ENCODE measurements around the gene MOB3B.
A peak's percentile ranks its signal among the peaks of the same experiment; 100 is the strongest.

MOB3B gene

DNA sequence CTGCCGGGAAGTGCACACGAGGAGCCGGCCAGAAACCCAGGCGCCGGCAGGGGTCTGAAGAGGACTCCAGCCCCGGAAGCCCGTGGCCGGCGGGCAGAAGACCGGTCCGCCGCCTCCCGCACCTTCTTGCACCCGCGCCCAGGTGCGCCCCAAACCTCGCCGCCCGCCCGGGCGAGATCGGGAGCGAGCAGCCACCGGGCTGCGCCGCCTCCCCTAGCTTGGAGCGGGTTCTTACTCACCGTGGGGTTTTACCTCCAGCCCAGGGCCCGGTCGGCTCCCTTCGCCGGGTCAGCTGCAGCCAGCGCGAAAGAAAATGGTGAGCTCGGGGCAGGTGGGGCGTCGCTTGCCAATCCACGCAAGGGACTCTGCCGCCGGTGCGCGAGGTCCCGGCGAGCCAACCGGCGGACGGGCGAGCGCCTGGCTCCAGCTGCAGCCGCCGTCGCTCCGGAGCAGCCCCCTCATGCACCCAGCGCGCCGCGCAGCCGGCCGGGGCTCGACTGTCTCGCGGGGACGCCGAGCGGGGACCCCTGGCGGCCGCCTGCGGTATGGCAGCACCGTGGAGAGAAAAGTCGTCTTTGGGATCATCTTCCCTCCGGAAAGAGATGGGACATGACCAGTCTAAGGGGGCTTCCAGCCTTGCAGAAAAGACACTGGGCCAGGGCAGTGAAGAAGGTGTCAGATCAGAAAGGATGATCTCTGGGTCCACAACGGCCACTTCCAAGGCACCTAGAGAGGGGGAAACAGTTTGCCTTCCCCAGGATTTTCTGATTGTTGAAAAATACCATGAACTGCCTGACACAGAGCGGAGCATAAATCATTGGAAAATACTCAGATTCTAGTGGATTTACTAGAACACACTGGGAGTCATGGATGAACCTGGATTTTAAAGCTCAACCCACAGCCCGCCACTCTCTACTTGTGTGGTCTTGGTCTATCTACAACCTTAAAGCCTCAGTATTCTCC, at the start of gene MOB3B:
Gene MOB3B (minus strand): TSS at position 499 of the 963 bp plus-strand sequence. CDS start 74,264 bp downstream, outside the sequence.
- peak; percentile 75 for DNase-seq (ENCODE audit: low spot score)

DNA sequence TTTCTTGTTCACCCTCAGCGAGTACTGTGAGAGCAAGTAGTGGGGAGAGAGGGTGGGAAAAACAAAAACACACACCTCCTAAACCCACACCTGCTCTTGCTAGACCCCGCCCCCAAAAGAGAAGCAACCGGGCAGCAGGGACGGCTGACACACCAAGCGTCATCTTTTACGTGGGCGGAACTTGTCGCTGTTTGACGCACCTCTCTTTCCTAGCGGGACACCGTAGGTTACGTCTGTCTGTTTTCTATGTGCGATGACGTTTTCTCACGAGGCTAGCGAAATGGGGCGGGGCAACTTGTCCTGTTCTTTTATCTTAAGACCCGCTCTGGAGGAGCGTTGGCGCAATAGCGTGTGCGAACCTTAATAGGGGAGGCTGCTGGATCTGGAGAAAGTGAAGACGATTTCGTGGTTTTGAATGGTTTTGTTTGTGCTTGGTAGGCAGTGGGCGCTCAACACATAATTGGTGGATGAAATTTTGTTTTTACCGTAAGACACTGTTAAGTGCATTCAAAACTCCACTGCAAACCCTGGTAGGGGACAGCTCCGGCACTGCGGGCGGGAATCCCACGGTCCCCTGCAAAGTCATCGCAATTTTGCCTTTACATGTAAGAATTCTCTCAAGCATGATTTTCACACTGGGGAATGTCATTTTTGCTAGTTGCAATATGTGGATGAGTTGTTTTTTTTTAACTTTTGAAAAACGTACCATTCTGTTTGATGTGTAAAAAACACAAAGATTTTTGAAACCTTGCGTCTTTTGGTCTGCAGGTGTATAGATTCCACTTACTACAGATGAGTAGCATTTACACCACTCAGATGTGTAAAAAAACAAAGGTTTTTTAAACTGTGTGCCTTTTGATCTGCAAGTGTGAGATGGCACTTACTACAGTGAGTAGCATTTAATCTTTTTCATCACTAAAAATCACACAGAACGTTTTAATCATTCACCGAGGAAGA, 44.3 kb upstream of the MOB3B start:
- DNase-seq (ENCODE audit: low spot score): peak; percentile 100

DNA sequence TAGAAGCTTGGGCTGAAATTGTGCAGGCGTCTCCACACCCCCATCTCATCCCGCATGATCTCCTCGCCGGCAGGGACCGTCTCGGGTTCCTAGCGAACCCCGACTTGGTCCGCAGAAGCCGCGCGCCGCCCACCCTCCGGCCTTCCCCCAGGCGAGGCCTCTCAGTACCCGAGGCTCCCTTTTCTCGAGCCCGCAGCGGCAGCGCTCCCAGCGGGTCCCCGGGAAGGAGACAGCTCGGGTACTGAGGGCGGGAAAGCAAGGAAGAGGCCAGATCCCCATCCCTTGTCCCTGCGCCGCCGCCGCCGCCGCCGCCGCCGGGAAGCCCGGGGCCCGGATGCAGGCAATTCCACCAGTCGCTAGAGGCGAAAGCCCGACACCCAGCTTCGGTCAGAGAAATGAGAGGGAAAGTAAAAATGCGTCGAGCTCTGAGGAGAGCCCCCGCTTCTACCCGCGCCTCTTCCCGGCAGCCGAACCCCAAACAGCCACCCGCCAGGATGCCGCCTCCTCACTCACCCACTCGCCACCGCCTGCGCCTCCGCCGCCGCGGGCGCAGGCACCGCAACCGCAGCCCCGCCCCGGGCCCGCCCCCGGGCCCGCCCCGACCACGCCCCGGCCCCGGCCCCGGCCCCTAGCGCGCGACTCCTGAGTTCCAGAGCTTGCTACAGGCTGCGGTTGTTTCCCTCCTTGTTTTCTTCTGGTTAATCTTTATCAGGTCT, 43.5 kb upstream of the MOB3B start, which contains the start of gene C9orf72:
Gene C9orf72 (minus strand): TSS at position 564 of the 716 bp plus-strand sequence. CDS start 6,361 bp downstream, outside the sequence.
- peak; percentile 66 for DNase-seq (ENCODE audit: low spot score)

DNA sequence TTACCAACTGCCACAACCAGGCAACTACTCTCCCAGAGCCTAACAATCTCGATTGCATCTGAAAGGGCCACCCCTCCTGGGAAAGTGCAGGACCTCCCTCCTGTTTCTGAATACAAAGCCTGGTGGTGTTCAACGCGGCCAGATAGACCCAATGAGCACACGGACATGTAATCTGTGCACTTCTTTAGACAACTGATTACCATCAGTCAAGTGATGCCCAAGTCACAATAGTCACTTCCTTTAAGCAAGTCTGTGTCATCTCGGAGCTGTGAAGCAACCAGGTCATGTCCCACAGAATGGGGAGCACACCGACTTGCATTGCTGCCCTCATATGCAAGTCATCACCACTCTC, 42.9 kb upstream of the MOB3B start:
- peak; percentile 94 for DNase-seq (ENCODE audit: low spot score)

DNA sequence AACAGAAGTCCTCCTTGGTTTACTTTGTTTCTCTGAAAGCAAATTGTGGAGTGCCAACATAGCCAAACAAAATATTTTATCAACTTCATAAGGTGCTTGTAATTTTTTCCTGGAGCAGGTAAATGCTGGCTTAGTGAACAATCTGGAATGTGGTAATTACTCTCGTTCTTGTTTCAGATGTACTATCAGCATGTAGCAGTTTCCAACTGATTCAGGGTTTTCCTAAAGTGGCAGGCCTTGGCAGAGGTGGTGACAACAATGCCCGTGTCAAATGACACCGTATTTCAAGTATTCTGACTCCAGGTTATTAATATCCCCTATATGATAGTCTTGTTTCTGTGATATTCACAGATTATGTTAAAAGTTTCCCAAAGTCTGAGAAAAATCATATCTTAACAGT, 42.4 kb upstream of the MOB3B start:
- no peak for DNase-seq (ENCODE audit: low spot score)

DNA sequence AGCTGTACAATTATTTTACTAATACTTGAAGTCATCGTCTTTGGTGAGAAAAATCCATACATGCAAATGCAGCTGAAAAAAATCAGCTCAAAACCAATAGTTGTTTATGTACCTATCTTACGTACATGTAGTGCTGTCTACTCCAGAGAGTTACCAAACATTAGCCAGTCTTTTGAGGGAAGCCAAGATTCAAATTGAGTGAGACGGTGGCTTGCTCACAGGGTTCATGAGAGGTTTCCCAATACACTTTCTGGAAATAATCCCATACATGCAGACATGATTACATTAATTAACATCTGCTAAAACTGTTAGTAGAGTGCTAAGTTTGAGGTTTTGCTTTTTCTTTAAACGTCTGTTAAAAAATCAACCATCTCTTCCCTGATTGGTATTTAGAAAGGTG, 41.4 kb upstream of the MOB3B start:
- DNase-seq (ENCODE audit: low spot score): no peak

DNA sequence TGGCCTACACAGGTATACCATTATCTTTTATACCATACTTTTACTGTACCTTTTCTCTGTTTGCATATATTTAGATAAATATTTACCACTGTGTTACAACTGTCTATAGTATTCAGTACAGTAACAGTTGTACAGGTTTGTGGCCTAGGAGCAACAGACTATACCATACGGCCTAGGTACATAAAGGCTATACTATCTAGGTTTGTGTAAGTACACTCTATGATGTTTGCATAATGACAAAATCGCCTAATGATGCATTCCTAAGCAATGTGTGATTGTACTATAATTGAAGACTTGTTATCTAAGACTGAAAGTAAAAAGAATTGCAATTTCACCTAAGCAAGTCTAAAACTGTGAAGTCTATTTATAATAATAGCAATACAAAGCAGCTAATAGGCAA, 39.8 kb upstream of the MOB3B start:
- no peak for DNase-seq (ENCODE audit: low spot score)

DNA sequence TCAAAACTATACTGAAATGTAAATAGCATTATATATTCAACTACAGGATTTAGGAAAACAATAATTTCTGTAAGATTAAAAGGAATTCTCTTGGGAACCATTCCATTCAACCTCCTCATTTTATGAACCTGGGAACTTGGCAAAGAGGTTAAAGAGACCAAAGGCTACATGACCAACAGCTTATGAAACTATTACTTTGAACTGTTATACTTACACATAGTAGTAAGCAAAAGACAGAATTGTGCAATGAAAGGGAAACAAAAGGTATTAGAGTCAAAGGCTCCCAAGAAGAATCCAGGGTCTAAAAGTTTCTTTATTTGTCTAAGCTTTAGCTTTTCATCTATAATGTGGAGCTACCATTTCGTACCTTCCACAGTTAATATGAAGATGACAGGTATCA, 36.5 kb upstream of the MOB3B start:
- no peak for DNase-seq (ENCODE audit: low spot score)

DNA sequence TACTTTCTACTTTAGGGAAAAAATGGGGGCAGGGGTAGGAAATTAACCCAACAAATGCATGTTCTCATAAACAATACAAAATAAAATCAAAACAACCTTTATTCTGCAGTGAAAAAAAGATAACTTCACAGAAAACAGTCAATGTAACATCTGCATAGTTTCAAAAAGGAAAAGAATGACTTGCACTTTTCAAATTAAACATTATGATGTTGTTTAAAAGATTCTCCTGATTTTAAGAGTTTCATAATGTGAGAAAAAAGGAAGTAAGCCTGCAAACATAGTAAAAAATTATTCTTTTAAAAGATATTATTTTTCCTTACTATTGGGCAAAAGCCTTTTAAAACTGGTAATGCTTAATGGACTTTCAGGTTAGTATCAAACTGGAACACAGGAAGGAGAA, 36.1 kb upstream of the MOB3B start:
- DNase-seq (ENCODE audit: low spot score): no peak

DNA sequence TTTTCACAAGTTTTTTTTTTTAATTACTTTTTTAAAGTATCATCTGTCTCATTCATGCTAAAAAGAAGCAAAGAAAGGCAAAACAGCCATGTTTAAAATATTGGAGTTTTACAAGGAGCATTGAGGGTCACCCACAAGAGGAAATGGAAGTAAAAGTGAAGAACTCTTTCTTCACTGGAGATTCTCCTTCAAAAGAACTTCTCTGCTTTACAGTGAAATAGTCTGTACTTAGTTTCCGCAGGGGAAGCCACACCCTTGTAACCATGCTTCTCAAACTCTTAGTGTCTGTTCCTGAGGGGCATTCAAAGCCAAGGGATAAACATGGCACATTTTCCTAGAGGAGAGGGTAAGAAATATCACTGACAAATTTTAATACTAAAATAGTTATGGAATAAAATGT, 35.1 kb upstream of the MOB3B start:
- DNase-seq (ENCODE audit: low spot score): no peak

DNA sequence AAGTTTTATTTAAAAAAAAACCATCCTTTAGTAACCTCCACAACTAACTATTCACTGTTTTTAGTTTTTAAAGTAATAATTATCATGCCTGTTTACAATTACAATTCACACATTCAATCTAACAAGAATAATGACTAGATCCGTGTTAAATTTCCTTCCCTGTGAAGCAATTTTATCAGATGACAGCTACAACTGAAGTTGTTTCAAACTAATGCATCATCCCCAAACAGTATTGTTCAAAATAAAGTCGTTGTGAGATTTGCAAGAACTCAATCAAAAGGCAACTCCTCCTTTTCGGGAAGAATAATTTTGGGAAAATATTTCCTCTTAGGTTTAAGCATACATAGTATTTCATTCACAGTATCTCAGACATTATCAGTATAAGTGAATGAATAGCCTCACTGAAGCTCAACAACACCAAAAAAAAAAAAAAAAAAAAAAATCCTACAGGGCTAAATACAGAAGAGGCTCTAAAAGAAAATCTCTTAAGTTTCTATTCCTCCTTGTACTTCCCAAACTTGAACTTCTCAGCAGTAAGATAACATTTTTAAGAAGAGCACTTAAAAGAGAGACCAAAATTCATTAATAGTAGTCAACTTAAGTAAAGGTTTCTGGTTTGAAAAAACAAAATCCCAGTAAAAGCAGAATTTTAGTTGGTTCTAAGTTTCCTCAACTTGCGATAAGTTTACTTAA, 34.3 kb upstream of the MOB3B start:
- DNase-seq (ENCODE audit: low spot score): no peak

DNA sequence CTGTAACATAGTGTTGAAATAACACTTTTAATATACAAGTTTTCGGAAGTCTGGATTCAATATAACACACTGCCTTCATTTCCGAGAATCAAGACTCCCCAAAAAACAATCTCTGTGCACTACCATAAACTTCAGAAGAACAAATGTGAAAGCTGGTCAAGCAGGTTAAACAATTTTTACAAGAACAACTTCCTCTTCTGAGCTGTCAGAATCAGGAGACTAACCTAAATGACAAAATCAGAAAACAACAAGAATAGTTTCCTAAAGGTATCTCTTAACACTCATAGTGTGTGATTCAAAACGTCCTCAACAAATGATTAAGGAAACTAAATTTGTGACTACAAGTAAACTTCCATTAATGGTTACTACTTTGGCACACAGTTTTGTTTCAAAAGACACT, 32.1 kb upstream of the MOB3B start:
- no peak for DNase-seq (ENCODE audit: low spot score)

DNA sequence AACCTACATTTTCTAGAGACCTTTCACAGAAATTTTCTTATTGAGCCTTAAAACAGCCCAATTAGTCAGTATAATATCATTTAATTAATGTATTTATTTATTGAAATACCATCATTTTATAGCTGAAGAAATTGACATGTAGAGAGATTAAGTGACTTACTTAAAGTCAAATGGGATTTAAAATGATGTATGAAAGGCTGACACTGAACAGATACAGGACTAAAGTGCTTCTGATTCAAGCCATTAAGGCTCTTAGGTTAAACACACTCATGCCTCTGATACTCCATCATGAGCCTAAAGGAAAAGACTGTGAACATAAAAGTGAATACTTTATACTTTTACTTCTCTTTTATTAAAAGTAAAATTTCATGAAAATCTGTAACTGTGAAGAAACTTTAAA, 30.8 kb upstream of the MOB3B start:
- DNase-seq (ENCODE audit: low spot score): no peak

DNA sequence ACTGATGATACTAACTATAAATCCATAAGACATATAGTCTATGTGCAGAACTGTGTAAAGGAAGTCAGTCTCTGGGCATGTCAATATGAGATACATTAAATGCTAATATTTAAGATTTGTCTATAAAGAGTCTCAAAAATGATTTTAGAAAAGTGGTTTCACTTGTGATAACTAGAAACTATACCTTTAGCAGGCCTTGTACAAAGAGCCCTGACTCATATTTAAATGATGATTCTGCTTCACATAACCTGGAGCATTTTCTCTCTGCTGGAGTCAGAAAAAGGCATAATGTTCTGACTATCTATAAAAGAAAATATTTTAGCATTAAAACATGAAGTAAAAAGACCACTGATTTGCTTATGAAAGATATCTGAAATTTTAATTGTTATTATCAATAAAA, 28.7 kb upstream of the MOB3B start:
- no peak for DNase-seq (ENCODE audit: low spot score)

DNA sequence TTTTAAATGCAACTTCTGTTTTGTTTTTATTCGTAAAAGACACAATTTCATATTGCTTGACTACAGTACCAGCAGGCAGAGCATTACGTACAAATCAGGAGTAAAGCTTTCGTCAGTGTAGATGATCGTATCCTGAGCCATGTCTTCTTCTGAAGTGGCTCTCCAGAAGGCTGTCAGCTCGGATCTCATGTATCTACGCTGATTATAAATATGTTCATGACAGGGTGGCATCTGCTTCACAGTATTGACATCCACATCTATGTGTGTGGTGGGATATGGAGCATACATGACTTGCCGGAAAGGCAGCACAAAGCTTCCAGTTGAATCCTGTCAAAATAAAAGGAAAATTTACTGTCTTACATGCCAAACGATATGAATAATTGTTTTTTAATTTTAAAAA, 26.9 kb upstream of the MOB3B start:
- DNase-seq (ENCODE audit: low spot score): no peak

DNA sequence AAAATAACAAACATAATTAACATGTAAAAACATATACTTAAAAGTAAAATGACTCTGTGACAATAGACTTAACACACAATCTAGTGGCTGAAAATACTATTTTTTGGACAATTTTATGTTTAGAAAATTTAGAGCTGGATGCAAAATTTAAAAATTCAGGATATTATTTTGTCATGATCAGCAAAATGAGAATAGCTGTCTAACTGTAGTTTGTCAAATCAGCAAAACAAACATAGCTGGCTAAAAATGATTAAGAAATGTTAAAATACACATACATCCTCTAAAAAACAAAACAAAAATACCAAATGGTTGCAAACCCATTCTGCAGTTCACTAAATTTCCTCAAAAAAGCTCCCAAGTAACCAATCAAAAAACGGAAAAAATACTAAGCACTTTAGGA, 25.1 kb upstream of the MOB3B start:
- no peak for DNase-seq (ENCODE audit: low spot score)

DNA sequence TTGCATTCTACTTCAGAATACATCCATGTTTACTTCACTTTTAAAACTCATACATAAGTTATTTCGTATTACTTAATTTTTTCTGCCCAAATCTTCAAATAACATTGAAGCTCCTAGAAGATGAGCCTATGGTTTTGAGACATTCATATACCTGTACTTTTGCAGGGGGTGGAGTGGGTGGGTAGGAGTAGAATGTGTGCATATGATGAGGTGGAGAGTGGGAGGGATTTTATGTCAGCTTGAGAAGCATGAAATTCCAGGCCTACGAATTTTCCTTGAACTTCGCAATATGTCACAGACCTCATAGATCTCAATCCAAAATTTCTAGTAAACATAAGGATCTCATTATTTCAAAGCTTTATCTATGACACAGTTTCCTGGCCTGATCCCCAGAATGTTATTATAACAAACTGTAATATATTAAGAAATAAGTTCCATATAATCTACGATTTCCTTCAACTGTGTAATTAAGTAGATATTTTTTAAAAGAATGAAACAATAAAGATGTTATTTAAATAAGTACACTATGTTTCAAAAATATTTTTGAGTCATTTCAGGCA, 19.7 kb upstream of the MOB3B start:
- DNase-seq (ENCODE audit: low spot score): no peak

DNA sequence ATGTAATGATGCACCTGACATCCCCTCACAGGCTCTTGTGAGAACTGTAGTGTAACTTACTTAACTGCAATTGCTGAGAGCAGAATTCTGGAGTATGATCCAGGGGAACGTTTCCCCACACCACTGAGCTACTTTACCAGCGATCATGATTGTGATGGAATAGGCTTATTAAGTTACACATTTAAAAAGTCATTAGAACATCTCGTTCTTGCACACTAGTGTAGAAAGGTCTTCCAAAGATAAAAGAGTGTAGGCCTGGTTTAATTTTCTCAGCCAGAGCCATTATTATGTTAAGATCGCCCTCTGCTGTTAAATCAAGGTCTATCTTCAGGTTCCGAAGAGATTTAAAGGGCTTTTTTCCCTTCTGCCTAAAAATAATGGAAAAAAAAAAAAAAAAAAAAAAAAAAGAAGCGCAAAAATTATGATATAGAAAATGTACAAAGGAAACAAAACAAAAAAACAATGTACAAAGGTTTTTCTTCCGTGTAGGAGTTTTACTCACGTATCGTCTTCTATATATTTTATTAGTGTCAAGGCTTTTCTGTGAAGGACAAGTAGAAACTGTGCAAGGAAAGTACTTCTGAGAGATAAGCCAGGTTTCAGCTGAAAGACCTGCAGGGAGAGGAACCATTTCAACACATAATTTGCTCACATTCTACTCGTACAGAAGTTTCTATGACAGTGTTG, 18.6 kb upstream of the MOB3B start:
- DNase-seq (ENCODE audit: low spot score): peak; percentile 34

DNA sequence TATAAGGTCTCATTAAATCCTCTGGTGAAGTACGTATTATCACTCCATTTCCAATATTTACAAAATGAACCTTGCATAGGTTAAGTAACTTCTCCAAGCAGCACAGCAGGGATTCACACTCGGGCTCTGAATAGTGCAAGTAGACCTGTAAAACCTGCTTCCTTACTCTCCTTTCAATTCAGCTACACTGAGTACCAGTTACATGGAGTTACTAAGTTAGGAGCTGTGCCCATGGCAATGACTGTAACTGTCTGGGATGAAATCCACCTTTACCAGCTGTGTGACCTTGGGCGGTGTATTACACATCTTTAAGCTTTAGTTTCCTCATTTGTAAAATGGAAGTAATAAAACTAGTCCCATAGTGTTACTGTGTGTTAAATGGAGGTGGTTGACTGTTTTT, 15.9 kb upstream of the MOB3B start:
- DNase-seq (ENCODE audit: low spot score): no peak

DNA sequence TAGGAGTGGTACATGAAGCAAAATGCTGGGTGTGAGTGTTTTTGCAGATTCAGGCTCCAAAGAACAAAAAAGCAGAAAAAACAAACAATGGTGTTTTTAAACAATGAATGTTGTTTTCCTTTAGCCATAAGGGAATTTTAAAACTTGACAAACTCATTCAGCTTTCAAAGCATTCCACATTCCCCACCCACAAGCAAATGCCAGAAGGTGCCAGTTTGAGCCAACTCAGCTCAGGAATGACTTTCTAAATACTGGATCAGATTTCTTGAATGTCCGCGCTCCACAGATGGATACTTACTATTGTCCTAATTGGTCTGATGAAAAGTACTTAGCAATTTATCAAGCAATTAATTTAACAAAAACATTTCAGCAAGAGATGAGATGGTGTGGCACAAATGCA, 12.9 kb upstream of the MOB3B start:
- no peak for DNase-seq (ENCODE audit: low spot score)

DNA sequence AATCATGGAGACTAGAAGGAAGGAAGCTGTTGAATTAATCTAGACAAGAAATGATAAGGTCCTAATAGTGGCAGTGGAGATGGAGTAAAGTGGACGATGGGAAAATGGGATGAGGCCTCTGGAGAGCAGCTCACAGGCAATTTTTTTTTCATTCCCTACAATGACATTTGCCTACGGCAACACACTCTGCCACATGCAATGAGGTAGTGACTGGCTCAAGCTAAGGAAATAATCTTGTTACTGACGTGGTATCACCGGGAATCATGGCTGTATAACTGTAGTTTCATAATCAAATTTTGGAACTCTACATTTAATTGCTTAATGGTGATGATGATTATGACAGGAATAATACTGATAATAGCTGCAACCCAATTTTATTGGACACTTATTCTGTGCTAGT, 12.1 kb upstream of the MOB3B start:
- no peak for DNase-seq (ENCODE audit: low spot score)
